K562 (cell line): ENCODE results near the gene RNPEP. TPM values are rescaled to one million over a fixed set of nuclear protein-coding genes. Genes with fewer than 3 reads are reported as not detected.

Experiments
- C11orf30 ChIP-seq: fragments of 450-650 bp; IDR thresholded peaks from 2 replicates; pipeline ENCODE4 v1.6.1; 2016; ENCODE audit warnings: low read depth, mild to moderate bottlenecking
- DIDO1 ChIP-seq: fragments of 450-650 bp; IDR thresholded peaks from 2 replicates; pipeline ENCODE4 v1.6.1; 2016; ENCODE audit warnings: low read depth, missing biosample characterization, missing genetic modification characterization
- HOMEZ ChIP-seq: fragments of 250-450 bp; sonication (Bioruptor Pico); IDR thresholded peaks from 2 replicates; pipeline ENCODE4 v1.4.0; 2020; ENCODE audit warnings: mild to moderate bottlenecking, moderate library complexity
- ILF3 ChIP-seq: fragments of 450-650 bp; IDR thresholded peaks from 2 replicates; pipeline ENCODE4 v1.6.1; 2018; ENCODE audit warnings: antibody characterized with exemption, mild to moderate bottlenecking, moderate library complexity, borderline replicate concordance
- LARP7 ChIP-seq: fragments of 450-650 bp; IDR thresholded peaks from 2 replicates; pipeline ENCODE4 v1.6.1; 2016
- MXI1 ChIP-seq: IDR thresholded peaks from 2 replicates; pipeline ENCODE4 v1.6.1; 2011; ENCODE audit warnings: low read depth, mild to moderate bottlenecking, improper control_type of control experiment, low read length
- POLR2AphosphoS5 ChIP-seq: IDR thresholded peaks from 2 replicates; pipeline ENCODE4 v1.6.1; 2011; ENCODE audit warnings: mild to moderate bottlenecking, low read depth, low read length, moderate library complexity; ENCODE audit not compliant: control insufficient read depth, insufficient read depth
- SP1 ChIP-seq: sonication (generic); formaldehyde crosslinking; IDR thresholded peaks from 2 replicates; pipeline ENCODE4 v1.8.1; 2022; ENCODE audit warnings: mild to moderate bottlenecking, missing genetic modification reagents
- TAF1 ChIP-seq: IDR thresholded peaks from 2 replicates; pipeline ENCODE4 v1.6.1; 2011; ENCODE audit warnings: mild to moderate bottlenecking, low read length, moderate library complexity; ENCODE audit not compliant: insufficient read depth, control insufficient read depth, severe bottlenecking; ENCODE audit errors: extremely low read depth
- ZBTB7A ChIP-seq: IDR thresholded peaks from 2 replicates; pipeline ENCODE4 v1.6.1; 2011; ENCODE audit warnings: low read depth, mild to moderate bottlenecking, low read length, moderate library complexity, borderline replicate concordance; ENCODE audit not compliant: control insufficient read depth
- ZEB2 ChIP-seq: fragments of 450-650 bp; IDR thresholded peaks from 2 replicates; pipeline ENCODE4 v1.6.1; 2016
- ZNF280B ChIP-seq: fragments of 250-450 bp; sonication (Bioruptor Pico); IDR thresholded peaks from 2 replicates; pipeline ENCODE4 v1.5.1; 2021; ENCODE audit warnings: mild to moderate bottlenecking
- ZNF511 ChIP-seq: sonication (generic); formaldehyde crosslinking; IDR thresholded peaks from 2 replicates; pipeline ENCODE4 v1.8.0; 2022; ENCODE audit warnings: mild to moderate bottlenecking, missing genetic modification reagents
- ZNF75A ChIP-seq: fragments of 450-650 bp; formaldehyde crosslinking; IDR thresholded peaks from 2 replicates; pipeline ENCODE4 v1.4.0; 2020; ENCODE audit warnings: mild to moderate bottlenecking
- polyA plus RNA-seq, 8 experiments: library from polyadenylated mRNA; depleted of rRNA in 4 of 8; stranded (reverse) in 5 of 8; unstranded in 3 of 8; fragments of >200 nt; fragmentation: Nextera tagmentation in 2 of 8; fragmentation: Illumina TruSeq in 1 of 8; extraction: Ambion mirVana in 2 of 8; extraction: Trizol in 1 of 8; gene quantifications; 2 replicates each; pipeline versions ENCODE4 v1.2.1 to v1.2.3, GENCODE V29; 2011 to 2014; ENCODE audit warnings: inconsistent platforms in 1 of 8, missing spikeins in 1 of 8
- total RNA-seq, 7 experiments: library from RNA; depleted of rRNA in 6 of 7; stranded (reverse); fragments of >200 nt in 6 of 7; fragmentation: Illumina TruSeq in 2 of 7; extraction: Trizol in 2 of 7; gene quantifications; 2 replicates each; pipeline versions ENCODE4 v1.2.1 to v1.2.3, GENCODE V29; 2011 to 2021; ENCODE audit warnings: low replicate concordance in 1 of 7
- TF ChIP-seq, protein P1 (sequence below): fragments of 250-450 bp; sonication (Bioruptor Pico); IDR thresholded peaks from 2 replicates; pipeline ENCODE4 v1.5.0; 2021; ENCODE audit warnings: mild to moderate bottlenecking, borderline replicate concordance
- TF ChIP-seq, protein P2 (sequence below), 2 experiments: fragments of 250-450 bp in 1 of 2; fragments of 450-650 bp in 1 of 2; sonication (Bioruptor Pico) in 1 of 2; IDR thresholded peaks; 2 replicates each; pipeline versions ENCODE4 v1.6.1 to v1.8.0; 2016 to 2021; ENCODE audit warnings: mild to moderate bottlenecking in 2 of 2, moderate library complexity in 2 of 2, missing compliant biosample characterization in 1 of 2, missing genetic modification characterization in 1 of 2
- TF ChIP-seq, protein P3 (sequence below): fragments of 250-450 bp; sonication (Bioruptor Pico); IDR thresholded peaks from 2 replicates; pipeline ENCODE4 v1.8.0; 2021; ENCODE audit warnings: mild to moderate bottlenecking, moderate library complexity

Gene RNPEP
- total and polyA plus RNA-seq, 9 of the 15 experiments (the other 6 are each of a cell fraction or from before 2014, with no cell fraction given), result 27.5 to 131 (median 63.4) TPM

DNA sequence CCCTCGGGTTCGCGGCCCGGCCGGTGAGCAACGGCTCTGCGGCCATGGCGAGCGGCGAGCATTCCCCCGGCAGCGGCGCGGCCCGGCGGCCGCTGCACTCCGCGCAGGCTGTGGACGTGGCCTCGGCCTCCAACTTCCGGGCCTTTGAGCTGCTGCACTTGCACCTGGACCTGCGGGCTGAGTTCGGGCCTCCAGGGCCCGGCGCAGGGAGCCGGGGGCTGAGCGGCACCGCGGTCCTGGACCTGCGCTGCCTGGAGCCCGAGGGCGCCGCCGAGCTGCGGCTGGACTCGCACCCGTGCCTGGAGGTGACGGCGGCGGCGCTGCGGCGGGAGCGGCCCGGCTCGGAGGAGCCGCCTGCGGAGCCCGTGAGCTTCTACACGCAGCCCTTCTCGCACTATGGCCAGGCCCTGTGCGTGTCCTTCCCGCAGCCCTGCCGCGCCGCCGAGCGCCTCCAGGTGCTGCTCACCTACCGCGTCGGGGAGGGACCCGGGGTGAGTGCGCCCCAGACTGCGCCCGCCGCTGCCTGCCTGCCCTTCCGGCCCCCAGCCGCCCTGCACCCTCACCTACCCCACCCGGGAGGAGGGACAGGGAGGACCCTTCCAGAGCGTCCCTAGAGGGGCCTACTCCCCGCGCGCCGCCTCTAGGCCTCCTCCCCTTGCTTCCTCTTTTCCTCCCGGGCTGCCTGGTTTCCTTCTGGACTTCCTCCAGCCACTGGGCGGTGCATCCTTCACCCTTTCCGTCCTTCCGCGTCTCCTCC is at the start of gene RNPEP (continued):
- TF ChIP-seq, protein P1, sequence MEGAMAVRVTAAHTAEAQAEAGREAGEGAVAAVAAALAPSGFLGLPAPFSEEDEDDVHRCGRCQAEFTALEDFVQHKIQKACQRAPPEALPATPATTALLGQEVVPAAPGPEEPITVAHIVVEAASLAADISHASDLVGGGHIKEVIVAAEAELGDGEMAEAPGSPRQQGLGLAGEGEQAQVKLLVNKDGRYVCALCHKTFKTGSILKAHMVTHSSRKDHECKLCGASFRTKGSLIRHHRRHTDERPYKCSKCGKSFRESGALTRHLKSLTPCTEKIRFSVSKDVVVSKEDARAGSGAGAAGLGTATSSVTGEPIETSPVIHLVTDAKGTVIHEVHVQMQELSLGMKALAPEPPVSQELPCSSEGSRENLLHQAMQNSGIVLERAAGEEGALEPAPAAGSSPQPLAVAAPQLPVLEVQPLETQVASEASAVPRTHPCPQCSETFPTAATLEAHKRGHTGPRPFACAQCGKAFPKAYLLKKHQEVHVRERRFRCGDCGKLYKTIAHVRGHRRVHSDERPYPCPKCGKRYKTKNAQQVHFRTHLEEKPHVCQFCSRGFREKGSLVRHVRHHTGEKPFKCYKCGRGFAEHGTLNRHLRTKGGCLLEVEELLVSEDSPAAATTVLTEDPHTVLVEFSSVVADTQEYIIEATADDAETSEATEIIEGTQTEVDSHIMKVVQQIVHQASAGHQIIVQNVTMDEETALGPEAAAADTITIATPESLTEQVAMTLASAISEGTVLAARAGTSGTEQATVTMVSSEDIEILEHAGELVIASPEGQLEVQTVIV (CRISPR knock-in tag), result no peak
- no peak for TF ChIP-seq MXI1
- peak; percentile 89 for TF ChIP-seq ZEB2
- 0 out of 2 replicates have a peak, but pooled peaks have one; percentile 8 for TF ChIP-seq ZNF75A
- TF ChIP-seq LARP7, result peak; percentile 80; the same call in 1 of the 2 replicates
- peak; percentile 95 for TF ChIP-seq ZNF511 (CRISPR knock-in tag)
- 0 out of 2 replicates have a peak, but pooled peaks have one; percentile 10 for TF ChIP-seq ZNF280B (CRISPR knock-in tag)
- TF ChIP-seq SP1 (CRISPR knock-in tag), result peak; percentile 85
- peak; percentile 84 for TF ChIP-seq ZBTB7A
- peak; percentile 73; the same call in 1 of the 2 replicates for TF ChIP-seq HOMEZ (CRISPR knock-in tag)
- TF ChIP-seq TAF1, result peak; percentile 69
- peak; percentile 73 for TF ChIP-seq C11orf30
- TF ChIP-seq POLR2AphosphoS5, result peak; percentile 71; the same call in 1 of the 2 replicates
- TF ChIP-seq, protein P2, sequence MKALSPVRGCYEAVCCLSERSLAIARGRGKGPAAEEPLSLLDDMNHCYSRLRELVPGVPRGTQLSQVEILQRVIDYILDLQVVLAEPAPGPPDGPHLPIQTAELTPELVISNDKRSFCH (CRISPR knock-in tag; IDR thresholded peaks at IDR 0.05), result no peak
- TF ChIP-seq, protein P2 (tag; IDR thresholded peaks at IDR 0.05), result peak; percentile 56; the same call in 1 of the 2 replicates
- TF ChIP-seq, protein P3, sequence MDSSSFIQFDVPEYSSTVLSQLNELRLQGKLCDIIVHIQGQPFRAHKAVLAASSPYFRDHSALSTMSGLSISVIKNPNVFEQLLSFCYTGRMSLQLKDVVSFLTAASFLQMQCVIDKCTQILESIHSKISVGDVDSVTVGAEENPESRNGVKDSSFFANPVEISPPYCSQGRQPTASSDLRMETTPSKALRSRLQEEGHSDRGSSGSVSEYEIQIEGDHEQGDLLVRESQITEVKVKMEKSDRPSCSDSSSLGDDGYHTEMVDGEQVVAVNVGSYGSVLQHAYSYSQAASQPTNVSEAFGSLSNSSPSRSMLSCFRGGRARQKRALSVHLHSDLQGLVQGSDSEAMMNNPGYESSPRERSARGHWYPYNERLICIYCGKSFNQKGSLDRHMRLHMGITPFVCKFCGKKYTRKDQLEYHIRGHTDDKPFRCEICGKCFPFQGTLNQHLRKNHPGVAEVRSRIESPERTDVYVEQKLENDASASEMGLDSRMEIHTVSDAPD (CRISPR knock-in tag), result no peak
- peak; percentile 69; the same call in 1 of the 2 replicates for TF ChIP-seq DIDO1
- TF ChIP-seq ILF3, result peak; percentile 78; the same call in 1 of the 2 replicates
